K562 (cell line): ENCODE measurements around the gene GRIK3. TPM values are rescaled to one million over a fixed set of nuclear protein-coding genes. Genes with fewer than 3 reads are reported as not detected.

Experiments
- ADNP ChIP-seq: fragments of 200-800 bp; sonication (Bioruptor generic); IDR thresholded peaks from 2 replicates; pipeline ENCODE4 v1.6.1; 2016; ENCODE audit warnings: missing genetic modification characterization, missing compliant biosample characterization
- CLOCK ChIP-seq: fragments of 250-450 bp; sonication (Bioruptor Pico); IDR thresholded peaks from 2 replicates; pipeline ENCODE4 v1.4.0; 2020; ENCODE audit warnings: mild to moderate bottlenecking, moderate library complexity, borderline replicate concordance
- FOXK1 ChIP-seq: sonication (generic); formaldehyde crosslinking; IDR thresholded peaks from 2 replicates; pipeline ENCODE4 v1.8.0; 2022; ENCODE audit warnings: missing genetic modification reagents, mild to moderate bottlenecking, borderline replicate concordance
- KLF10 ChIP-seq: fragments of 250-450 bp; sonication (Bioruptor Pico); IDR thresholded peaks from 2 replicates; pipeline ENCODE4 v1.6.1; 2021; ENCODE audit warnings: matching md5 sums
- PCBP1 ChIP-seq: fragments of 200-400 bp; formaldehyde crosslinking; IDR thresholded peaks from 2 replicates; pipeline ENCODE4 v1.6.1; 2018; ENCODE audit warnings: mild to moderate bottlenecking, low read depth, low read length; ENCODE audit not compliant: poor library complexity, severe bottlenecking
- PHB2 ChIP-seq: fragments of 450-650 bp; IDR thresholded peaks from 2 replicates; pipeline ENCODE4 v1.6.1; 2017; ENCODE audit warnings: low read depth
- PPARD ChIP-seq: fragments of 250-450 bp; sonication (Bioruptor Pico); IDR thresholded peaks from 2 replicates; pipeline ENCODE4 v1.8.0; 2022; ENCODE audit warnings: inconsistent platforms, mild to moderate bottlenecking, moderate library complexity
- RUNX1 ChIP-seq: sonication (generic); IDR thresholded peaks from 2 replicates; pipeline ENCODE4 v1.6.1; 2016; ENCODE audit warnings: antibody characterized with exemption, low read depth
- SAP30 ChIP-seq: fragments of 200-600 bp; sonication (generic); IDR thresholded peaks from 2 replicates; pipeline ENCODE4 v1.6.1; 2012; ENCODE audit warnings: borderline replicate concordance, low read depth, mild to moderate bottlenecking, moderate library complexity, low read length, control low read depth, inconsistent platforms; ENCODE audit not compliant: insufficient read depth, poor library complexity, severe bottlenecking
- SOX6 ChIP-seq: fragments of 450-650 bp; IDR thresholded peaks from 2 replicates; pipeline ENCODE4 v1.6.1; 2014; ENCODE audit warnings: mild to moderate bottlenecking
- YBX1 ChIP-seq: fragments of 450-650 bp; IDR thresholded peaks from 2 replicates; pipeline ENCODE4 v1.7.1; 2016; ENCODE audit warnings: mild to moderate bottlenecking
- ZNF146 ChIP-seq: IDR thresholded peaks from one replicate; pipeline ENCODE4 v1.6.1; 2018; ENCODE audit warnings: missing compliant biosample characterization; ENCODE audit not compliant: unreplicated experiment
- ZNF184 ChIP-seq: sonication (generic); formaldehyde crosslinking; IDR thresholded peaks from 2 replicates; pipeline ENCODE4 v1.5.0; 2020; ENCODE audit warnings: missing genetic modification reagents
- ZNF239 ChIP-seq: fragments of 250-450 bp; sonication (Bioruptor Pico); IDR thresholded peaks from 2 replicates; pipeline ENCODE4 v1.4.0; 2020; ENCODE audit warnings: mild to moderate bottlenecking
- ZNF324 ChIP-seq: fragments of 250-450 bp; sonication (Bioruptor Pico); IDR thresholded peaks from 2 replicates; pipeline ENCODE4 v1.4.0; 2020; ENCODE audit warnings: mild to moderate bottlenecking
- ZNF384 ChIP-seq: IDR thresholded peaks from 2 replicates; pipeline ENCODE4 v1.6.1; 2012; ENCODE audit warnings: low read depth, low read length, improper control_type of control experiment
- ZNF639 ChIP-seq, 2 experiments: fragments of 200-800 bp in 1 of 2; sonication (Bioruptor generic) in 1 of 2; sonication (generic) in 1 of 2; formaldehyde crosslinking in 1 of 2; IDR thresholded peaks in 1 of 2; conservative IDR thresholded peaks in 1 of 2; 2 replicates each; pipeline versions ENCODE4 v1.5.0 to v1.6.1; 2016 to 2020; ENCODE audit warnings: missing compliant biosample characterization in 1 of 2, missing genetic modification characterization in 1 of 2, missing genetic modification reagents in 1 of 2
- polyA plus RNA-seq, 8 experiments: library from polyadenylated mRNA; depleted of rRNA in 4 of 8; stranded (reverse) in 5 of 8; unstranded in 3 of 8; fragments of >200 nt; fragmentation: Nextera tagmentation in 2 of 8; fragmentation: Illumina TruSeq in 1 of 8; extraction: Ambion mirVana in 2 of 8; extraction: Trizol in 1 of 8; gene quantifications; 2 replicates each; pipeline versions ENCODE4 v1.2.1 to v1.2.3, GENCODE V29; 2011 to 2014; ENCODE audit warnings: inconsistent platforms in 1 of 8, missing spikeins in 1 of 8
- total RNA-seq, 7 experiments: library from RNA; depleted of rRNA in 6 of 7; stranded (reverse); fragments of >200 nt in 6 of 7; fragmentation: Illumina TruSeq in 2 of 7; extraction: Trizol in 2 of 7; gene quantifications; 2 replicates each; pipeline versions ENCODE4 v1.2.1 to v1.2.3, GENCODE V29; 2011 to 2021; ENCODE audit warnings: low replicate concordance in 1 of 7
- TF ChIP-seq, protein P1 (sequence below): fragments of 450-650 bp; conservative IDR thresholded peaks from 2 replicates; pipeline ENCODE4 v1.6.1; 2016; ENCODE audit warnings: missing genetic modification characterization, low read depth, mild to moderate bottlenecking, control low read depth, missing compliant biosample characterization

Gene GRIK3
- total and polyA plus RNA-seq, 9 of the 15 experiments (the other 6 are each of a cell fraction or from before 2014, with no cell fraction given), result not detected

GRCh38 chr1:36994294-36994693 is 40.0 kb downstream of the GRIK3 start (continued):
- TF ChIP-seq SAP30 (no peak), ZNF184 (CRISPR knock-in tag) (no peak), RUNX1 (no peak), PHB2 (no peak), PCBP1 (no peak), ZNF384 (no peak), ADNP (tag) (0 out of 2 replicates have a peak, but pooled peaks have one; percentile 37), ZNF146 (CRISPR knock-in tag) (no peak), SOX6 (no peak), KLF10 (CRISPR knock-in tag) (no peak), ZNF324 (CRISPR knock-in tag) (no peak), CLOCK (no peak), ZNF639 (CRISPR knock-in tag; conservative IDR thresholded peaks at IDR 0.05 in 1 of 2, IDR thresholded peaks at IDR 0.05 in 1 of 2) (no peak), PPARD (CRISPR knock-in tag) (no peak), ZNF239 (no peak), YBX1 (no peak), FOXK1 (CRISPR knock-in tag) (no peak)
- TF ChIP-seq, protein P1, sequence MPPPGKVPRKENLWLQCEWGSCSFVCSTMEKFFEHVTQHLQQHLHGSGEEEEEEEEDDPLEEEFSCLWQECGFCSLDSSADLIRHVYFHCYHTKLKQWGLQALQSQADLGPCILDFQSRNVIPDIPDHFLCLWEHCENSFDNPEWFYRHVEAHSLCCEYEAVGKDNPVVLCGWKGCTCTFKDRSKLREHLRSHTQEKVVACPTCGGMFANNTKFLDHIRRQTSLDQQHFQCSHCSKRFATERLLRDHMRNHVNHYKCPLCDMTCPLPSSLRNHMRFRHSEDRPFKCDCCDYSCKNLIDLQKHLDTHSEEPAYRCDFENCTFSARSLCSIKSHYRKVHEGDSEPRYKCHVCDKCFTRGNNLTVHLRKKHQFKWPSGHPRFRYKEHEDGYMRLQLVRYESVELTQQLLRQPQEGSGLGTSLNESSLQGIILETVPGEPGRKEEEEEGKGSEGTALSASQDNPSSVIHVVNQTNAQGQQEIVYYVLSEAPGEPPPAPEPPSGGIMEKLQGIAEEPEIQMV (tag), result no peak
